D341Med (cell line): ENCODE measurements around the gene PVR.
"Not testable (repeated sequence)": the region's sequence is repeated elsewhere in the genome, so short reads cannot be mapped to it uniquely, and the experiment has no call there.

Experiments
- DNase-seq: peaks from one replicate; pipeline ENCODE4 v3.0.0; 2012; ENCODE audit warnings: low spot score

The PVR gene

GRCh38 chr19:44673510-44673909, 29.8 kb downstream of the PVR start:
- DNase-seq = no peak

GRCh38 chr19:44675521-44675920, 31.8 kb downstream of the PVR start:
- no peak for DNase-seq

- DNase-seq = no peak
These were observed 33.5 kb downstream of the PVR start for GRCh38 chr19:44677019-44677811.

GRCh38 chr19:44680536-44680935, 36.8 kb downstream of the PVR start:
- DNase-seq = no peak

- DNase-seq = no peak
These were observed 38.5 kb downstream of the PVR start for GRCh38 chr19:44681992-44682790.

- DNase-seq = no peak
These were observed 39.1 kb downstream of the PVR start for GRCh38 chr19:44682807-44683206.

GRCh38 chr19:44683434-44684210, 39.9 kb downstream of the PVR start:
- DNase-seq = no peak

GRCh38 chr19:44684396-44684795, 40.7 kb downstream of the PVR start:
- not testable (repeated sequence) for DNase-seq

GRCh38 chr19:44684892-44685863, 41.5 kb downstream of the PVR start:
- DNase-seq = peak; percentile 56

GRCh38 chr19:44685877-44686276, 42.2 kb downstream of the PVR start:
- no peak for DNase-seq

GRCh38 chr19:44686896-44687295, 43.2 kb downstream of the PVR start:
- DNase-seq = no peak

- DNase-seq = no peak
These were observed 44.2 kb downstream of the PVR start for GRCh38 chr19:44687888-44688287.

GRCh38 chr19:44689290-44690130, 45.8 kb downstream of the PVR start:
- DNase-seq = peak; percentile 86

GRCh38 chr19:44690131-44690440, 46.4 kb downstream of the PVR start:
- DNase-seq = no peak

GRCh38 chr19:44692379-44692721, 48.6 kb downstream of the PVR start:
- no peak for DNase-seq

GRCh38 chr19:44694184-44694579, 50.5 kb downstream of the PVR start:
- no peak for DNase-seq

- DNase-seq = no peak
These were observed 53.4 kb downstream of the PVR start for GRCh38 chr19:44696939-44697669.

GRCh38 chr19:44697670-44698034, 53.9 kb downstream of the PVR start:
- no peak for DNase-seq

GRCh38 chr19:44698492-44699201, 54.9 kb downstream of the PVR start, which contains the start of gene CEACAM16:
TSS of gene CEACAM16 (plus strand) at chr19:44699151. CDS start at chr19:44701457, 2,306 bp downstream.
- no peak for DNase-seq
